GM21528 (cell line): Measurements from ENCODE around the gene TFRC.
"Not testable (repeated sequence)": the region's sequence is repeated elsewhere in the genome, so short reads cannot be mapped to it uniquely, and the experiment has no call there.

Experiments used
- ATAC-seq: cut with Tn5 transposase; IDR thresholded peaks from one replicate; pipeline ENCODE4 v1.9.1; 2021; ENCODE audit warnings: mild to moderate bottlenecking, moderate library complexity; ENCODE audit not compliant: unreplicated experiment, low FRiP score

Gene TFRC

DNA sequence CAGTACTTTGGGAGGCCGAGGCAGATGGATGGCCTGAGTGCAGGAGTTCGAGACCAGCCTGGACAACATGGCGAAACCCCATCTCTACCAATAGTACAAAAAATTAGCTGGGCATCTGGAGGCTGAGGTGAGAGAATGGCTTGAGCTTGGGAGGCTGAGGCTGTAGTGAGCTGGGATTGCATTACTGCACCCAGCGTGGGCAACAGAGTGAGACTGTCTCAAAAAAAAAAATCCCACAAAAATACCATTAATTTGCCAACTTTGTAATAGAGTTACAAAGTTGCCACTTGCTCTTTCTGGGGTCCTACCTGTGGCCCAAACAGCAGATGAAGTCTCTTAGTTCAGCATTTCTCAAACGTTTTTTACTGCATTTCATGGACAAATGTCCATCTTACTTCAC, 6.0 kb upstream of the TFRC start:
- ATAC-seq: no peak

DNA sequence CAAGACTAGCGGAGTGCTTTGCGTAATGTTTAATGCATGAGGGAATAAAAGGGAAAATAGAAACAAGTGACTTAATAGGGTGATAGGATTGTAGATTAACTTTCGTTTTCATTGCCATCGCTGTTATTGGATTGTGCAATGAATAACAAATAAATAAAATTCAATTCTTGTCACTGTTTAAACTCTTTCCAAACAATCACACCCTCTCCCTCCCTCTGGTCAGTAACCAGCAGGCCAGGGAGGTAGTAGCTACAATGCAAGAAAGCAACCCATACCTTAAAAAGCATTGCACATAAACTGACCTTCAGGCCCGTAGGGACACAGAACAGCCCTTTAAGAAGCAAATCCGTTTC, 705 bp upstream of the TFRC start:
- ATAC-seq: no peak

- peak; percentile 43 for ATAC-seq
Observed at GRCh38 chr3:196081002-196081833, 672 bp downstream of the TFRC start.

DNA sequence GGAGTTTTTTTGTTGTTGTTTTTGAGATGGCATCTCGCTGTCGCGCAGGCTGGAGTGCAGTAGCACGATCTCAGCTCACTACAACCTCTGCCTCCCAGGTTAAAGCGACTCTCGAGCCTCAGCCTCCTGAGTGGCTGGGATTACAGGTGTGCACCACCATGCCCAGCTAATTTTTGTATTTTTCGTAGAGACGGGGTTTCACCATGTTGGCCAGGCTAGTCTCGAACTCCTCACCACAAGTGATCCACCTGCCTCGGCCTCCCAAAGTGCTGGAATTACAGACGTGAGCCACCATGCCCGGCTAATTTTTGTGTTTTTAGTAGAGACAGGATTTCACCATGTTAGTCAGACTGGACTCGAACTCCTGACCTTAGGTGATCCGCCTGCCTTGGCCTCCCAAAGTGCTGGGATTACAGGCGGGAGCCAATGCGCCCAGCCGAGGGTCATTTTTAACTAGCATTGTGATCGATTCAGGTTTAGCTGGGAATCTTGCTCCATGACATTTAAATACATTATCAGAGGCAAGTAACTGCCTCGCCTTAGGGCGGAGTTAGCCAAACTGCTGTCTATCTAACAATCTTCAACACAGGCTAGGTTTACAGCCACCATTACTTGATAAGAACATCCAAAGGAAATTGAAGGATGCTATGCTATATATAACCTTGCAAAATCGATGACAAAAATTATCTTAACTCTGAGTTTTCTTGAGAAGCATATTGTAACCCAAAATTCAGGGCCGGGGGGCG, 1.6 kb downstream of the TFRC start:
- not testable (repeated sequence) for ATAC-seq

GRCh38 chr3:196079682-196080081, 2.2 kb downstream of the TFRC start:
- ATAC-seq: no peak

GRCh38 chr3:196075013-196075412, 6.9 kb downstream of the TFRC start:
- ATAC-seq: no peak

DNA sequence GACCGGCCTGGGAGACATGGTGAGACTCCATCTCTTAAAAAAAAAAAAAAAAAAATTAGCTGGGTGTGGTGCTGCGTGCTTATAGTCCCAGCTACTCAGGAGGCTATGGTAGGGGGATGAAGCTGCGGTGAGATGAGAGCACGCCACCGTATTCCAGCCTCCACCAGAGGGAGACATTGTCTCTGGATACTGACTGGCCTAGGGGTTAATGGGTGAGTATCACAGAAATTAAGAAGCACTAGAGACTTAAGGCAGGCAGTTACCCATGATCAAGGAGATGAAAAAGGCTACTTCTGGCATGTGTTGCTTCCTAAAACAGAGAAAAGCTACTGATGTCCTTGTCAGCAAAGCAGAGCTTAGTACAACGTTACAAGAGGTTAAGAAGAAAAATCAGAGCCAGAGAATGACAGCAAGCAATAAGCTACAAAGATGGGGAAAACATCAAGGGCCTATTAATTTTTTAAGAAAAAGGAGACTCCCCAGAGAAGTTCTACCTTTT, 8.6 kb downstream of the TFRC start:
- peak; percentile 62 for ATAC-seq

- ATAC-seq: no peak
Observed at GRCh38 chr3:196072313-196072712, 9.6 kb downstream of the TFRC start.

DNA sequence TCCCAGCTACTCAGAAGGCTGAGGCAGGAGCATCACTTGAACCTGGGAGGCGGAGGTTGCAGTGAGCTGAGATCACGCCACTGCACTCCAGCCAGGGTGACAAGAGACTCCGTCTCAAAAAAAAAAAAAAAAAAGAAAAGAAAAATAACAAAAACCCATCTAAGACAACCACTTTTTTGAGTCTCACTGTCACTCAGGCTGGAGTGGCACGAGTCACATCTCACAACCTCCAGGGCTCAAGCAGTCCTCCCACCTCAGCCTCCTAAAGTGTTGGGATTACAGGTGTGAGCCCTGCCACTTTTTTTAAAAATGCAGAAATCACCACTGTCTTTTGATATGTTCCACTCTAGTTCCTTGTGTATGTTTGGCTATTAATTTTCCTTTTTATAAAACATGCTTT, 13.1 kb downstream of the TFRC start:
- not testable (repeated sequence) for ATAC-seq

- ATAC-seq: no peak
Observed at GRCh38 chr3:196067439-196067838, 14.5 kb downstream of the TFRC start.

DNA sequence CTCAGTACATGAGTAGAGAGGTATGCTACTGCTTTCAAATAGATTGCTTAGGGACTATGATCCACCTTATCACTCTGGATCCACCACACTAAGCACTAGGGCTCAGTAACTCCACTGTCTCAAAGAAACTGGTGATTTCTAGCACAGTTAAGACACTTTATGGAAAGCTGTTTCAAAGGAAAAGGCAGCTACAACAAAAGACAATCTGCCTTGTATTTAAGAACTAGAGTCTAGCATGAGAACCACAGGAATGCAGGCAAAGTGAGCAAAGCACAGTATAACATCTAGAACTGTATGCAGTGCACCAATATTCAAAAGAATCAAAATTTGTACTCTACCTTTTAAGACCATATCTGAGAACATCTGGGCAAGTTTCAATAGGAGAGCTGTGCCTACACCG, 17.9 kb downstream of the TFRC start:
- no peak for ATAC-seq

DNA sequence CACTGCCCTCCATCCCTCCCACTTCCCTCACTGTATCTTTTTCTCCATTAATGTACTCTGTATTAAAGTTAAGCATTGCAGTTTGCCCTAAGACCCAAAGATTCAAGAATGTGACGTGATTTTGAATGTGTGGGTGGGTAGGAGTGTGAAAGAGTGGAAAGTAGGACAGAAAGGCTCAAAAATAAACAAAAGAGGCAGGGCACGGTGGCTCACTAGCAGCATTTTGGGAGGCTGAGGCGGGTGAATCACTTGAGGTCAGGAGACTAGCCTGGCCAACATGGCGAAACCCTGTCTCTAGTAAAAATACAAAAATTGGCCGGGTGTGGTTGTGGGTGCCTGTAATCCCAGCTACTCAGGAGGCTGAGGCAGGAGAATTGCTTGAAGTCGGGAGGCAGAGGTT, 18.4 kb downstream of the TFRC start:
- ATAC-seq: no peak

- ATAC-seq: no peak
Observed at GRCh38 chr3:196063049-196063448, 18.8 kb downstream of the TFRC start.

DNA sequence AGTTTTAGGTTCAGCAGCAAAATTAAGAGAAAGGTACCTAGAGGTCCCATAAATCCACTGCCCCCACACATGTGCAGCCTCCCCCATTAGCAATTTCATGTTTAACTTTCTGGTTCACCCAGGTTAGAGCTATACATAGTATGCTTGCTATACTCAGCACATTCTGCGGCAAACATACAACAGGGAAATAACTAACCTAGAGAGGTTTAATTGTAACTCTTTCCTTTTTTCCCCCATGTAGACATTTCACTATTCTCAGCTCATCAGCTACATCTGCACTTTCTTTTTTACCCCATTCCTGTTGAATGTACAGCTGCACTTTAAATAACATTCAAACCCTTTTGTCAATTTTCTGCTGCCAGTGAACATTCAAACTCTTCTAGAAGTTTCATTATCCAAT, 21.1 kb downstream of the TFRC start:
- no peak for ATAC-seq

GRCh38 chr3:196057760-196058331, 24.0 kb downstream of the TFRC start:
- ATAC-seq: no peak

DNA sequence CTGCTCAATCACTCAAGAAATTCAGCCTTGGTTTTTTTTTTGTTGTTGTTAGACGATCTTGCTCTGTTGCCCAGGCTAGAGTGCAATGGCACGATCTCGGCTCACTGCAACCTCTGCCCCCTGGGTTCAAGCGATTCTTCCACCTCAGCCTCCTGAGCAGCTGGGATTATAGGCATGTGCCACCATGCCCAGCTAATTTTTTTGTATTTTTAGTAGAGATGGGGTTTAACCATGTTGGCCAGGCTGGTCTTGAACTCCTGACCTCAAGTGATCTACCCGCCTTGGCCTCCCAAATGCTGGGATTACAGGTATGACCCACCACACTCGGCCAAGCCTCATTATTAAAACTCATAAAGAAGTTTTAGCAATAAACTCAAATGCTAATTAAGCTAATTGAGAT, 25.5 kb downstream of the TFRC start:
- not testable (repeated sequence) for ATAC-seq

DNA sequence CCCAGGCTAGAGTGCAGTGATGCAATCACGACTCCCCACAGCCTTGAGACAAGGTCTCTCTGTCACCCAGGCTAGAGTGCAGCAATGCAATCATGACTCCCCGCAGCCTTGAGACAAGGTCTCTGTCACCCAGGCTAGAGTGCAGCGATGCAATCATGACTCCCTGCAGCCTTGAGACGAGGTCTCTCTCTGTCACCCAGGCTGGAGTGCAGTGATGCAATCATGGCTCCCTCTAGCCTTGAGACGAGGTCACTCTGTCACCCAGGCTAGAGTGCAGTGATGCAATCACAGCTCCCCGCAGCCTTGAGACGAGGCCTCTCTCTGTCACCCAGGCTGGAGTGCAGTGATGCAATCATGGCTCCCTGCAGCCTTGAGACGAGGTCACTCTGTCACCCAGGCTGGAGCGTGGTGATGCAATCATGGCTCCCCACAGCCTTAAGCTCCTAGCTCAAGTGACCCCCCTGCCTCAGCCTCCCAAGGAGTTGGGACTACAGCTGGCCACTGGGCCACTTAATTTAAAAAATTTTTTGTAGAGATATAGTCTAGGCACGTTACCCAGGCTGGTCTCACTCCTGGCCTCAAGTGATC, 26.1 kb downstream of the TFRC start:
- no peak for ATAC-seq

GRCh38 chr3:196055240-196055639, 26.6 kb downstream of the TFRC start:
- ATAC-seq: no peak

DNA sequence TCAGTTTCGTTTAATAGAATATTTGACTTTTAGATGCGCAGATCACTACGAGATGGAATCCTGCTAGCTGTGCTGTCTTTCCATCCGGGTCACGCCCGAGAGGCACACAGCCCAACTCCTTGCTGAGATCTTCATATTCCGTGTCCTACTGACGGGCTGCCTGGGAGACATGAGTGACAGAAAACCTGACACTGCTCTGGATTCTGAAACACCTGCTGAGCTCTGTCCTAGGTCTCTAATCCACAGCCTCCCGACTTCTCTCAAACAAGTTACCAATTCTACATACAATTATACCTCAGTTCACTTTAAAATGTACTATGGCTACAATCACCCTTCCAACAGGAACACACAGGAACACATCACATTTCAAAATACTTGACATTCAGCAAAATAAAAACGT, 27.2 kb downstream of the TFRC start:
- no peak for ATAC-seq

GRCh38 chr3:196053487-196053886, 28.4 kb downstream of the TFRC start:
- no peak for ATAC-seq
